Measurements from ENCODE around the gene FAM110A.
"Not testable (repeated sequence)": the region's sequence is repeated elsewhere in the genome, so short reads cannot be mapped to it uniquely, and the experiment has no call there.

Gene FAM110A

GRCh38 chr20:833450-834150 is at the start of gene FAM110A:
TSS of gene FAM110A (plus strand) at chr20:833715. CDS start at chr20:844805, 11,090 bp downstream.
- peak; percentile 83 for DNase-seq (ENCODE audit: low read depth)

GRCh38 chr20:787825-788224 is 45.7 kb upstream of the FAM110A start:
- DNase-seq (ENCODE audit: low read depth) = no peak

GRCh38 chr20:791056-791455 is 42.5 kb upstream of the FAM110A start:
- no peak for DNase-seq (ENCODE audit: low read depth)

GRCh38 chr20:792248-792647 is 41.3 kb upstream of the FAM110A start:
- DNase-seq (ENCODE audit: low read depth) = no peak

GRCh38 chr20:796921-797320 is 36.6 kb upstream of the FAM110A start:
- no peak for DNase-seq (ENCODE audit: low read depth)

- not testable (repeated sequence) for DNase-seq (ENCODE audit: low read depth)
Measured at GRCh38 chr20:798746-799145, 34.8 kb upstream of the FAM110A start.

GRCh38 chr20:800026-800425 is 33.5 kb upstream of the FAM110A start:
- not testable (repeated sequence) for DNase-seq (ENCODE audit: low read depth)

GRCh38 chr20:801678-802077 is 31.8 kb upstream of the FAM110A start:
- DNase-seq (ENCODE audit: low read depth) = no peak

- no peak for DNase-seq (ENCODE audit: low read depth)
Measured at GRCh38 chr20:805713-806112, 27.8 kb upstream of the FAM110A start.

GRCh38 chr20:811776-812434 is 21.6 kb upstream of the FAM110A start:
- DNase-seq (ENCODE audit: low read depth) = not testable (repeated sequence)

GRCh38 chr20:812435-812814 is 21.1 kb upstream of the FAM110A start:
- not testable (repeated sequence) for DNase-seq (ENCODE audit: low read depth)

- DNase-seq (ENCODE audit: low read depth) = no peak
Measured at GRCh38 chr20:813390-813789, 20.1 kb upstream of the FAM110A start.

GRCh38 chr20:815226-815625 is 18.3 kb upstream of the FAM110A start:
- no peak for DNase-seq (ENCODE audit: low read depth)

GRCh38 chr20:815914-816606 is 17.5 kb upstream of the FAM110A start:
- DNase-seq (ENCODE audit: low read depth) = peak; percentile 38

- DNase-seq (ENCODE audit: low read depth) = no peak
Measured at GRCh38 chr20:818001-818664, 15.4 kb upstream of the FAM110A start.

- DNase-seq (ENCODE audit: low read depth) = no peak
Measured at GRCh38 chr20:819680-820322, 13.7 kb upstream of the FAM110A start.

GRCh38 chr20:820323-820953 is 13.1 kb upstream of the FAM110A start:
- DNase-seq (ENCODE audit: low read depth) = no peak

- no peak for DNase-seq (ENCODE audit: low read depth)
Measured at GRCh38 chr20:821046-821730, 12.3 kb upstream of the FAM110A start.

- DNase-seq (ENCODE audit: low read depth) = no peak
Measured at GRCh38 chr20:821731-822065, 11.8 kb upstream of the FAM110A start.

GRCh38 chr20:822651-823573 is 10.6 kb upstream of the FAM110A start:
- DNase-seq (ENCODE audit: low read depth) = no peak

Data from HS-27A (cell line).